Cerebellar cortex (tissue), 1 donor: ENCODE measurements around the gene PACC1.
"Not testable (repeated sequence)": the region's sequence is repeated elsewhere in the genome, so short reads cannot be mapped to it uniquely, and the experiment has no call there.

Experiments used
- DNase-seq: peaks from one replicate; pipeline ENCODE4 v3.0.0-alpha.2; 2015; ENCODE audit warnings: low spot score

PACC1 gene

GRCh38 chr1:212395678-212396437, 18.8 kb downstream of the PACC1 start:
- not testable (repeated sequence) for DNase-seq

- no peak for DNase-seq
These were observed 25.5 kb downstream of the PACC1 start for GRCh38 chr1:212388985-212389716.

- no peak for DNase-seq
These were observed 28.7 kb downstream of the PACC1 start for GRCh38 chr1:212386029-212386428.

- DNase-seq: no peak
These were observed 33.2 kb downstream of the PACC1 start for GRCh38 chr1:212381397-212382035.

- no peak for DNase-seq
These were observed 35.3 kb downstream of the PACC1 start for GRCh38 chr1:212379366-212379765.

- no peak for DNase-seq
These were observed 37.0 kb downstream of the PACC1 start for GRCh38 chr1:212377644-212378043.

GRCh38 chr1:212375986-212376385, 38.7 kb downstream of the PACC1 start:
- DNase-seq: no peak

GRCh38 chr1:212368073-212368484, 46.6 kb downstream of the PACC1 start:
- peak; percentile 67 for DNase-seq

GRCh38 chr1:212367474-212368072, 47.1 kb downstream of the PACC1 start:
- DNase-seq: no peak

- DNase-seq: no peak
These were observed 47.8 kb downstream of the PACC1 start for GRCh38 chr1:212366901-212367300.

GRCh38 chr1:212364985-212365384, 49.7 kb downstream of the PACC1 start:
- no peak for DNase-seq

- DNase-seq: no peak
These were observed 54.7 kb downstream of the PACC1 start for GRCh38 chr1:212359794-212360479.

- no peak for DNase-seq
These were observed 59.3 kb downstream of the PACC1 start for GRCh38 chr1:212355230-212355969.

GRCh38 chr1:212354464-212354863, 60.2 kb downstream of the PACC1 start:
- no peak for DNase-seq

GRCh38 chr1:212353181-212353580, 61.5 kb downstream of the PACC1 start:
- no peak for DNase-seq

- no peak for DNase-seq
These were observed 62.9 kb downstream of the PACC1 start for GRCh38 chr1:212351588-212352362.

GRCh38 chr1:212346601-212347000, 68.1 kb downstream of the PACC1 start:
- no peak for DNase-seq

- no peak for DNase-seq
These were observed 69.8 kb downstream of the PACC1 start for GRCh38 chr1:212344905-212345304.

- DNase-seq: no peak
These were observed 73.6 kb downstream of the PACC1 start for GRCh38 chr1:212341090-212341489.

- DNase-seq: no peak
These were observed 85.6 kb downstream of the PACC1 start for GRCh38 chr1:212329105-212329504.
